Astrocyte (in vitro differentiated cells and primary cell): ENCODE results near the gene ZNF540.

ENCODE experiments used
- EZH2 ChIP-seq: IDR thresholded peaks from 2 replicates; pipeline ENCODE4 v1.6.1; 2012; ENCODE audit warnings: mild to moderate bottlenecking, low read length, inconsistent platforms; ENCODE audit not compliant: insufficient read depth
- TF ChIP-seq, protein P1 (sequence below): IDR thresholded peaks from 2 replicates; pipeline ENCODE4 v1.5.1; 2011; ENCODE audit warnings: low read depth, mild to moderate bottlenecking, inconsistent platforms, low read length, moderate library complexity; ENCODE audit not compliant: insufficient read depth

DNA sequence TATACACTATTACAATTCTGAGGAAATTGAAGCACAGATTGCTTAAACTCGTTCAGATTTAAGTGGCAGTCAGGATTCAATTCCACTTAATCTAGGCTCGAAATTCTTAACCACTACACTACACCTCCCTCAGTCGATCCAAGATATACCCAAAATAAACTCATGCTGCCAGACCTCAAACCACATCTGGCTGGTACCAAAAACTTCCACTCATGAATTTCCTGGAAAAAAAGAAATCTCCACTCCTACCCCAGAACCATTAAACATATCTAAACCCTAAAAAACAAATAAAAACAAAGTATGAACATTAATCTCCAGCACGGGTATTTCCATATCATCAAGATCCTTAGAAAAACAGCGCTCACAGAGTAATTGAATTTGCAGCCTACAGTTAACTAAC is 59.4 kb downstream of the ZNF540 start:
- TF ChIP-seq, protein P1, sequence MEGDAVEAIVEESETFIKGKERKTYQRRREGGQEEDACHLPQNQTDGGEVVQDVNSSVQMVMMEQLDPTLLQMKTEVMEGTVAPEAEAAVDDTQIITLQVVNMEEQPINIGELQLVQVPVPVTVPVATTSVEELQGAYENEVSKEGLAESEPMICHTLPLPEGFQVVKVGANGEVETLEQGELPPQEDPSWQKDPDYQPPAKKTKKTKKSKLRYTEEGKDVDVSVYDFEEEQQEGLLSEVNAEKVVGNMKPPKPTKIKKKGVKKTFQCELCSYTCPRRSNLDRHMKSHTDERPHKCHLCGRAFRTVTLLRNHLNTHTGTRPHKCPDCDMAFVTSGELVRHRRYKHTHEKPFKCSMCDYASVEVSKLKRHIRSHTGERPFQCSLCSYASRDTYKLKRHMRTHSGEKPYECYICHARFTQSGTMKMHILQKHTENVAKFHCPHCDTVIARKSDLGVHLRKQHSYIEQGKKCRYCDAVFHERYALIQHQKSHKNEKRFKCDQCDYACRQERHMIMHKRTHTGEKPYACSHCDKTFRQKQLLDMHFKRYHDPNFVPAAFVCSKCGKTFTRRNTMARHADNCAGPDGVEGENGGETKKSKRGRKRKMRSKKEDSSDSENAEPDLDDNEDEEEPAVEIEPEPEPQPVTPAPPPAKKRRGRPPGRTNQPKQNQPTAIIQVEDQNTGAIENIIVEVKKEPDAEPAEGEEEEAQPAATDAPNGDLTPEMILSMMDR: no peak
- no peak for TF ChIP-seq EZH2
